ENCODE measurements around the gene TEAD3.
A peak's percentile ranks its signal among the peaks of the same experiment; 100 is the strongest.

The TEAD3 gene

DNA sequence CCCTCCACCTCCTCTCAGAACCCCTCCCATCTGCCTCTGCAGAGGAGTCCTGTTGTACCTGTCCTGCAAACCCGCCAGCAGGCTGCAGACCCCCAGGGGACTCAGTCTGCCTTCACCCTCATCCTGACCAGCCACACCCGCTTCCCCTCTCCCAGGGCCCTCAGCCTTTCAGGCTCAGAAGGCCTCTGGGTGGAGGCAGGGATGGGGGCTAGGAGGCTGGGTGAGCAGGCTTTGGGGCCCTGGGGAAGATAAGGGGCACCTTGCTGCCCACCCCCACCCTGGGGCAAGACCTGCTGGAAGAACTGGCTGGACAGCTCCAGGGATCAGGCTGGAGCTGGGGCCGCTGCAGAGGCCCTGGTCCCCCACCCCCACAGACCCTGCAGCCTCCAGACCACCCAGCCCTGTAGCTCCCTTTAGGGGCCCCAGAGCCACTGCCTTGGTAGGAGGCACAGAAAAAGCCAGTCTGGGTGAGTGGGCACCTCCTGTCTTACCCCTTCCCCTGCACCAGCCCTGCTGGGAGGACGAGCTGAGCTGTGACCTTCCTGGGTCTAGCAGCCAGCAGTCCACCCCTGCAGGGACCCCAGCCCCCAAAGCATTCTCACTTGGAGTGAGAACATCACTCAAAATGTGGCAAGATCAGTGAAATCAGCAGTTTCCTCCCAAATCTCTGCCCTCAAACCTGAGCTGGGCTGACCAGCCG is 5.2 kb downstream of the TEAD3 start:
- DNase-seq (ENCODE audit: low read depth), result no peak
- TF ChIP-seq, protein P1, sequence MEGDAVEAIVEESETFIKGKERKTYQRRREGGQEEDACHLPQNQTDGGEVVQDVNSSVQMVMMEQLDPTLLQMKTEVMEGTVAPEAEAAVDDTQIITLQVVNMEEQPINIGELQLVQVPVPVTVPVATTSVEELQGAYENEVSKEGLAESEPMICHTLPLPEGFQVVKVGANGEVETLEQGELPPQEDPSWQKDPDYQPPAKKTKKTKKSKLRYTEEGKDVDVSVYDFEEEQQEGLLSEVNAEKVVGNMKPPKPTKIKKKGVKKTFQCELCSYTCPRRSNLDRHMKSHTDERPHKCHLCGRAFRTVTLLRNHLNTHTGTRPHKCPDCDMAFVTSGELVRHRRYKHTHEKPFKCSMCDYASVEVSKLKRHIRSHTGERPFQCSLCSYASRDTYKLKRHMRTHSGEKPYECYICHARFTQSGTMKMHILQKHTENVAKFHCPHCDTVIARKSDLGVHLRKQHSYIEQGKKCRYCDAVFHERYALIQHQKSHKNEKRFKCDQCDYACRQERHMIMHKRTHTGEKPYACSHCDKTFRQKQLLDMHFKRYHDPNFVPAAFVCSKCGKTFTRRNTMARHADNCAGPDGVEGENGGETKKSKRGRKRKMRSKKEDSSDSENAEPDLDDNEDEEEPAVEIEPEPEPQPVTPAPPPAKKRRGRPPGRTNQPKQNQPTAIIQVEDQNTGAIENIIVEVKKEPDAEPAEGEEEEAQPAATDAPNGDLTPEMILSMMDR (conservative IDR thresholded peaks at IDR 0.05; ENCODE audit: low read length), result no peak
- H3K4me3 ChIP-seq (ENCODE audit: low read length), result no peak overlapping the region

DNA sequence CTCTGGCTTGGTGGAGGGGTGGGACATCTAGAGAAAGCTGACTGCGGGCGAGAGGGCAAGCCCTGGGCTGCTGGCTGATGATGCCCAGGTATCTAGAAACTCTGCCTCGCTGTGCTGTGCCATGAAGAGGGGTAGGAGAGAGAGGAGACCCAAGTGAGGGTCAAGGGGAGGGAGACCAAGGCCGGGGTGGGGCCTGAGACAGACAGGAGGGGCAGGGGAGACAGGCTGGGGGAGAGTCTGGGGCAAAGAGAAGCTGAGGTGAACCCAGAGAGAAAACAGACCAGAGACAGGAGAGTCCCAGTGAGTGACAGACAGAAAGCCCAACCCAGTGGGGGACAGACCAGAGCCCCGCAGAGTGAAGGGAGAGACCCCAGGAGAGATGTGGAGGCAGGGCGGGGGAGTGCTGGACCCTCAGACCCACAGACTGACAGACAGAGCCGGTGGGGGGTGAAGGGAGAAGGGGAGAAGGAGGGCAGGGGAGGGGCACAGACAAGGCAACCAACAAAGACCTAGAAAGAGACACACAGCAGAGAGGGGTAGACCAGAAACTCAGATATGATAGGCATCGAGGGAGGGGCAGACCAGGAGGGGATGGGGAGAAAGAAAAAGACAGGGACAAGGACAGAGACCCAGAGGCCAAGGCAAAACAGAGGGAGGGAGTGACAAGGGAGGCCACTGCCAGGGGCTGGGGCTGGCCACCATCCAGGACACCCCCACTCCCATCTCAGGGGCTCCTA is 5.9 kb downstream of the TEAD3 start:
- TF ChIP-seq, protein P1 (conservative IDR thresholded peaks at IDR 0.05; ENCODE audit: low read length), result no peak
- no peak overlapping the region for H3K4me3 ChIP-seq (ENCODE audit: low read length)
- no peak for DNase-seq (ENCODE audit: low read depth)

DNA sequence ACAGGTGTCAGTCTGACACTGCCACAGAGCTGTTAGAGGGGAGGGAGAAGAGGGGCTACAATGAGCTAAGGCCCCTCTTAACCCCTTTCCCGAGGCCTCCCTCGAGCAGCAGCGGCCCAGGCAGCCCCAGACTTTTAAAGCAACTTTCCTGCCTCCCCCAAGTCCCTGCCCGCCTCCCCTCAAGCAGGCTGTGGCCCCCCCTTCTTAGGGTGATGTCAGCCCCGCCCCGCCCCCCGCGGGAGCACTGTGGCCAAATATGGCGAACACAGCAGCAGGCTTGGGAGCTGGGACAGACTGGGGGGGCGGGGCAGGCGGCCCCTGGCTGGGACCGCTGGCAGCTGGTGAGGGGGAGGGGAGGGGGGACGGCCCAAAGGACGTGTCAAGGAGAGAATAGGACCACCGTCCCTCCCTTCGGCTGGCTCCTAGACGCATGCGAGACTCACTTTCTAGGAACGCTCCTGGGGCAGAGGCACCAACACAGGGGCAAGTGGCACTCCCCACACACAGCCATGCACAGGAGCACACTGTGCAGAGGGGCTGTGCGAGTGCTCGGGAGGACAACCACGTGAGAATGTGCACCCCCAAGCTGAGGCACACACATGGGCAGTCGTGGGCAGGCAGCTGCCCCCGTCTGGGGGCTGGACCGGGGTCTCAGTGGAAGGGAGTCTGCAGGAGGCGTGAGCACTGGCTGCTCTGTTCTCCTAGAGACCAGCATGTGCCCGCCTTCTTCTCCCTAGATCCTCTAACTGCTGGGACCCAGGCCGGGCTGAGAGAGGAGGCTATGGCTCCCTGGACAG is 6.7 kb downstream of the TEAD3 start:
- peak; percentile 80 for DNase-seq (ENCODE audit: low read depth)
- TF ChIP-seq, protein P1 (conservative IDR thresholded peaks at IDR 0.05; ENCODE audit: low read length), result no peak
- peak overlapping the region; percentile 27 for H3K4me3 ChIP-seq (ENCODE audit: low read length)

DNA sequence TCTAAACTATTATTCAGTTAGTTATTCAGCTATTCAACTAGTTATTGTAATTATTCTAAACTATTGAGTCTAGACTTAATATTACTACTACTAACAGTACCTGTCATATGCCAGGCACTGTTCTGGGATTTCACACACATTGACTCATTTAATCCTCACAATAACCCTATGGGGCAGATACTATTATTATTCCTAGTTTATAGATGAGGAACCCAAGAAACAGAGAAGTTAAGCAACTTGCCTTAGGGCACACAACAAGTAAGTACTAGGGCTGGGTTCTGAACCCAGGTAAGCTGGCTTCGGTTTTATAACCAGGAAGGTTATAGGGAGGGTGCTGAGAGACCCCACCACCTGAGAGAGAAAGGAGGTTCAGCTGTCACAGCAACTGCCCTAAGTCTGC is 7.8 kb downstream of the TEAD3 start:
- no peak for DNase-seq (ENCODE audit: low read depth)
- TF ChIP-seq, protein P1 (conservative IDR thresholded peaks at IDR 0.05; ENCODE audit: low read length), result no peak

DNA sequence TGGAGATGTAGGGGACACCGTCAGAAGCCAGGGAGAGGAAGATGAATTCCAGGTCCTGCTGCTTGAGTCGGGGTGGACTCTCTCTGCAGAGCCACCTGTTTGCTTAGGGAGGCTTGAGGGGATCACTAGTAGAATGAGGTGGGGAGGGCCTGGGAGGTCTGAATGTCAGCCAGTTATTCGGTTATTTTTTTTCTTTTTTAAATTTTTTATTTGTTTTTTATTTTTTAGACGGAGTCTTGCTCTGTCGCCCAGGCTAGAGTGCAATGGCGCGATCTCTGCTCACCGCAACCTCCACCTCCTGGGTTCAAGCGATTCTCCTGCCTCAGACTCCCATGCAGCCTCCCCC is 8.4 kb downstream of the TEAD3 start:
- H3K4me3 ChIP-seq (ENCODE audit: low read length), result no peak overlapping the region
- TF ChIP-seq, protein P1 (conservative IDR thresholded peaks at IDR 0.05; ENCODE audit: low read length), result no peak
- no peak for DNase-seq (ENCODE audit: low read depth)

More for the DNA sequence above, 7.8 kb downstream of the TEAD3 start:
- H3K4me3 ChIP-seq (ENCODE audit: low read length), result no peak overlapping the region

DNA sequence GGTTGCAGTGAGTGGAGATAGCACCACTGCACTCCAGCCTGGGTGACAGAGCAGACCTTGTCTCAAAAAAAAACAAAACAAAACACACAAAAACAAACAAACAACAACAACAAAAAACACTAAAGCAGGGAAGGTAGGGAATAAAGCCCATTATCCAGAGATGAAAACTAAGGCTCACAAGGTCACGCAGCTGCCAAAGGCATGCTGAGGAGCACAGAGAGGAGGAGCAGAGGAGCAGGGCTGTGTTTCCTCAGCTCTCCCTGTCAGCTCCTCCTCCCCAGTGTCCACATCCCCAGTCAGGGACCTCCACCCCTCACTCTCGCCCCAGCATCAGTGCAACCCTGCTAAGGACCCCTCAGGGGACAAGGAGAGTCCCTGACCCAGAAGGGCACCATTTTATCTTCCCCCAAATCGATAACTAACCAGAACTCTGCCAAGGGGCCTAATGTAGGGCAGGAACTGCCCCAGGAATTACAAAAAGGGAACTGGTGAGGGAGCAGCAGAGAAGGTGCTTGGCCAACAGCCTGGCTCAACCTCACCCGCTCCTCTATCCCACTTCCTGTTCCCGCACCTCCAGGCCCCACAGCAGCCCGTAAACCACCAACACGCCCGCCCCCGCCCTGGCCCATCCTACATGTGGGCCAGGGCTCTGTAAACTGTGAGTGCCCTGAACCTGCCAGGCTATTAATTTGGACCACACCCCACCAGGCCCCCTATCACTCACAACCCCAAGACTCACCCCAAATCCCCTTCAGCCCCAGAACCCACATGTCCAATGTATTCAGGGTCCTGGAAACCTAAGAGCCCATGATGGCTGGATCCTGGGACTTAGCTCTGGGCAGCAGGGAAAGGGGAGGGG is 9.0 kb downstream of the TEAD3 start:
- no peak overlapping the region for H3K4me3 ChIP-seq (ENCODE audit: low read length)
- DNase-seq (ENCODE audit: low read depth), result peak; percentile 69
- TF ChIP-seq, protein P1 (conservative IDR thresholded peaks at IDR 0.05; ENCODE audit: low read length), result no peak

All from AG10803 (cell line).